ENCODE data around the gene GLRX5.

Gene GLRX5

DNA sequence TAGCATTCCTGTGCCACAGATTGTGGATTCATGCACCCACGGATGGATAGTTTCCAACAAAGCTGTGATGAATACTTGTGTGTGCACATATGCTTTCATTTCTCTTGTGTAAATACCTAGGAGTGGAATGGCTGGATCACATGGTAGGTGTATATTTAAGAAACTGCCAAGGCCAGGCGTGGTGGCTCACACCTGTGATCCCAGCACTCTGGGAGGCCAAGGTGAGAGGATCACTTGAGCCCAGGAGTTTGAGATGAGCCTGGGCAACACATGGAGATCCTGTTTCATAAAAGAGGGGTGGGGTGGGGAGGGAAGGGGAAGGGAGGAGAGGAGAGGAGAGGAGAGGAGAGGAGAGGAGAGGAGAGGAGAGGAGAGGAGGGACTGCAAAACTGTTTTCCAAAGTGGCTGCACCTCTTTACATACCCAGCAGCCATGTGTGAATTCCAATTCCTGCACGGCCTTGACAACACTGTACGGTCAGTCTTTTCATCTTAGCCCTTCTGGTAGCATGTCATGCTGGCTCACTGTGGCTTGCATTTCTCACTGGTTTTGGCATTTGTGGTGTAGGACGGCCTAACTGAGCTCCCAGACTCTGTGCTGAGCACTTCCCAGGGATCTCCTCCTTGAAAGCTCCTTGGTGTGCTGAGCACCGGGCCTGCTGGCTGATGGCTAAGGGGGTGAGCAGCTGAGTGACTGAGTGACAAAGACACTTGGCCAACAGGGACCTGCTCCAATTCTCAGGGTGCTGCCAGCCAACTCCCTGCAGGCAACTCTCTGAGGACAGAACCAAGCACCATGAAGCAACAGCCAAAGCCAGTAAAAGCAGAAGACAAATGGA, 46.3 kb upstream of the GLRX5 start:
- no peak overlapping the region for H3K4me3 ChIP-seq (ENCODE audit: low read depth, low read length)
- H3K4me2 ChIP-seq (ENCODE audit: low read length), result no peak overlapping the region
- no peaks in the 10 kb centered on the region for H3K79me2 ChIP-seq (ENCODE audit: control insufficient read depth, insufficient read depth, low read length, poor library complexity)
- no peak overlapping the region for H2BK120ac ChIP-seq (ENCODE audit: insufficient read depth, low read length, poor library complexity)
- H3K27me3 ChIP-seq (ENCODE audit: insufficient read depth, low read length), result no peaks in the 10 kb centered on the region
- H3K27ac ChIP-seq (ENCODE audit: low read depth, low read length), result no peak overlapping the region
- H3K18ac ChIP-seq (ENCODE audit: low read length), result no peak overlapping the region
- DNase-seq, result peak in 1 of 2 donors; percentile 44
- H3K4me1 ChIP-seq (ENCODE audit: control insufficient read depth in 1 of 2, insufficient read depth in 2 of 2, low read length in 2 of 2), result peaks cover 6 to 7% of the 10 kb centered on the region in 2 experiments
- no peak overlapping the region for H4K12ac ChIP-seq (ENCODE audit: low read depth, low read length)
- H4K91ac ChIP-seq (ENCODE audit: low read depth, low read length), result no peak overlapping the region
- no peak overlapping the region for H2BK5ac ChIP-seq (ENCODE audit: low read depth, low read length, poor library complexity)
- H3K4ac ChIP-seq (ENCODE audit: low read depth, low read length), result no peak overlapping the region
- peak overlapping the region; percentile 73 for H3K23ac ChIP-seq (ENCODE audit: low read length)
- no peaks in the 10 kb centered on the region for H3K79me1 ChIP-seq (ENCODE audit: low read length)
- no peak overlapping the region for H4K8ac ChIP-seq (ENCODE audit: low read depth, low read length)
- H3K9ac ChIP-seq (ENCODE audit: low read length), result no peak overlapping the region
- no peak overlapping the region for H2AFZ ChIP-seq (ENCODE audit: insufficient read depth, low read length, poor library complexity)
- no peak overlapping the region for H3K14ac ChIP-seq (ENCODE audit: low read length)
- no peak overlapping the region for H2AK5ac ChIP-seq (ENCODE audit: low read length)
- H3K36me3 ChIP-seq (ENCODE audit: control insufficient read depth in 1 of 2, insufficient read depth in 2 of 2, low read length in 2 of 2), result no peaks in the 10 kb centered on the region
- WGBS (ENCODE audit: extremely low coverage, insufficient coverage, insufficient read length), result no CpG with 5 or more reads among the region's 6 CpGs
- H3K9me3 ChIP-seq (ENCODE audit: insufficient read depth, low read depth, low read length), result peaks cover 1% of the 10 kb centered on the region
- H2BK12ac ChIP-seq (ENCODE audit: low read length), result no peak overlapping the region

- H3K79me1 ChIP-seq (ENCODE audit: low read length), result no peaks in the 10 kb centered on the region
- no peak for DNase-seq
- H3K9me3 ChIP-seq (ENCODE audit: insufficient read depth, low read depth, low read length), result peaks cover 1% of the 10 kb centered on the region
- no peak overlapping the region for H2BK120ac ChIP-seq (ENCODE audit: insufficient read depth, low read length, poor library complexity)
- H3K14ac ChIP-seq (ENCODE audit: low read length), result no peak overlapping the region
- H4K91ac ChIP-seq (ENCODE audit: low read depth, low read length), result no peak overlapping the region
- H3K18ac ChIP-seq (ENCODE audit: low read length), result no peak overlapping the region
- H2AK5ac ChIP-seq (ENCODE audit: low read length), result no peak overlapping the region
- no peaks in the 10 kb centered on the region for H3K79me2 ChIP-seq (ENCODE audit: control insufficient read depth, insufficient read depth, low read length, poor library complexity)
- H3K27ac ChIP-seq (ENCODE audit: low read depth, low read length), result no peak overlapping the region
- H3K36me3 ChIP-seq (ENCODE audit: control insufficient read depth in 1 of 2, insufficient read depth in 2 of 2, low read length in 2 of 2), result no peaks in the 10 kb centered on the region
- H2BK5ac ChIP-seq (ENCODE audit: low read depth, low read length, poor library complexity), result no peak overlapping the region
- no peak overlapping the region for H3K4me2 ChIP-seq (ENCODE audit: low read length)
- H3K4ac ChIP-seq (ENCODE audit: low read depth, low read length), result no peak overlapping the region
- H3K4me1 ChIP-seq (ENCODE audit: control insufficient read depth in 1 of 2, insufficient read depth in 2 of 2, low read length in 2 of 2), result peaks cover 0 to 5% of the 10 kb centered on the region in 2 experiments
- no peak overlapping the region for H3K9ac ChIP-seq (ENCODE audit: low read length)
- H3K27me3 ChIP-seq (ENCODE audit: insufficient read depth, low read length), result no peaks in the 10 kb centered on the region
- no peak overlapping the region for H4K12ac ChIP-seq (ENCODE audit: low read depth, low read length)
- H3K4me3 ChIP-seq (ENCODE audit: low read depth, low read length), result no peak overlapping the region
- no peak overlapping the region for H2AFZ ChIP-seq (ENCODE audit: insufficient read depth, low read length, poor library complexity)
- no CpG with 5 or more reads among the region's 9 CpGs for WGBS (ENCODE audit: extremely low coverage, insufficient coverage, insufficient read length)
- H4K8ac ChIP-seq (ENCODE audit: low read depth, low read length), result no peak overlapping the region
- no peak overlapping the region for H3K23ac ChIP-seq (ENCODE audit: low read length)
- H2BK12ac ChIP-seq (ENCODE audit: low read length), result no peak overlapping the region
Measured at GRCh38 chr14:95489214-95490137, 45.4 kb upstream of the GLRX5 start.

- Histone ChIP-seq H3K23ac (ENCODE audit: low read length) (no peak overlapping the region), H3K4ac (ENCODE audit: low read depth, low read length) (no peak overlapping the region), H3K79me1 (ENCODE audit: low read length) (no peaks in the 10 kb centered on the region), H4K8ac (ENCODE audit: low read depth, low read length) (no peak overlapping the region), H3K27me3 (ENCODE audit: insufficient read depth, low read length) (no peaks in the 10 kb centered on the region), H3K4me1 (ENCODE audit: control insufficient read depth in 1 of 2, insufficient read depth in 2 of 2, low read length in 2 of 2) (peaks cover 0 to 4% of the 10 kb centered on the region in 2 experiments), H2AK5ac (ENCODE audit: low read length) (no peak overlapping the region), H3K18ac (ENCODE audit: low read length) (no peak overlapping the region), H3K36me3 (ENCODE audit: control insufficient read depth in 1 of 2, insufficient read depth in 2 of 2, low read length in 2 of 2) (no peaks in the 10 kb centered on the region), H3K4me2 (ENCODE audit: low read length) (no peak overlapping the region), H3K4me3 (ENCODE audit: low read depth, low read length) (no peak overlapping the region), H3K14ac (ENCODE audit: low read length) (no peak overlapping the region), H2BK12ac (ENCODE audit: low read length) (no peak overlapping the region), H3K9me3 (ENCODE audit: insufficient read depth, low read depth, low read length) (peaks cover 1% of the 10 kb centered on the region), H3K27ac (ENCODE audit: low read depth, low read length) (no peak overlapping the region), H2BK120ac (ENCODE audit: insufficient read depth, low read length, poor library complexity) (no peak overlapping the region), H2BK5ac (ENCODE audit: low read depth, low read length, poor library complexity) (no peak overlapping the region), H2AFZ (ENCODE audit: insufficient read depth, low read length, poor library complexity) (no peak overlapping the region), H3K79me2 (ENCODE audit: control insufficient read depth, insufficient read depth, low read length, poor library complexity) (no peaks in the 10 kb centered on the region), H4K12ac (ENCODE audit: low read depth, low read length) (no peak overlapping the region), H4K91ac (ENCODE audit: low read depth, low read length) (no peak overlapping the region), H3K9ac (ENCODE audit: low read length) (no peak overlapping the region)
- WGBS (ENCODE audit: extremely low coverage, insufficient coverage, insufficient read length), result no CpG with 5 or more reads among the region's 5 CpGs
- no peak for DNase-seq
Measured at GRCh38 chr14:95490138-95490509, 44.7 kb upstream of the GLRX5 start.

DNA sequence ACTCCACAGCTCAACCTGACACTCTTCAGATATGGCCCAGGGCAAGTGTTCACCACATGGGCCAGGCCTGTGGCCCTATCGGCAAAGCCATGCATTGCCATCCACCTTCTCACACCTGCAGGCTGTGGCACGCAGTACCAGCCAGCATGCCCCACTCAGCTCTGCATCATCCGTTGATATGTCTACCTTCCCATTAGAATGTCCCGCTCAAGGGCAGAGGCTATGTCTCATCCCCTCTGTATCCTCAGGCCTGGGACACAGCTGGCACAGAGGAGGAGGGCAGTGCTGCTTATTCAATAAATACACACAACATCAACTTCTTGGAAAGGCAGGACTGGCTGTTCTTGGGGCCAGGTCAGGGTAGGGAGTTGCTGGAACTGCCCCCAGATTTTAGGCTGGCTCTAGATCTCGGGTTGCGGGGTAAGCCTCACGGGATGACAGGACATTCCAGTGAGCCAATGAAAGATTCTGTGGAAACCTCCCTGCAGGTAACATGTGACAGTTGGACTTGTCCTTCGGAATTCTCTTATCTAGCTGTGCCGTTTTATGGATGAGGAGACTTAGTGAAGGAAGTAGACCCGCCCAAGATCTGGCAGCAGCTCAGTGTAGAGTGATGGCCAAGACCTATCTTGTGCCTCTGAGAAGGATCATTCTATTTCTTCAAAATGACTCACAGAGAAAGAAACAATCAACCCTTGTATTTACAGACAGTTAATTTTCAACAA, 44.0 kb upstream of the GLRX5 start:
- whole genome bisulfite sequencing (ENCODE audit: extremely low coverage, insufficient coverage, insufficient read length), result no CpG with 5 or more reads among the region's 10 CpGs
- no peak overlapping the region for H4K12ac ChIP-seq (ENCODE audit: low read depth, low read length)
- H3K4me3 ChIP-seq (ENCODE audit: low read depth, low read length), result no peak overlapping the region
- H3K14ac ChIP-seq (ENCODE audit: low read length), result no peak overlapping the region
- H3K18ac ChIP-seq (ENCODE audit: low read length), result no peak overlapping the region
- H4K91ac ChIP-seq (ENCODE audit: low read depth, low read length), result no peak overlapping the region
- peaks cover 0 to 1% of the 10 kb centered on the region in 2 experiments for H3K4me1 ChIP-seq (ENCODE audit: control insufficient read depth in 1 of 2, insufficient read depth in 2 of 2, low read length in 2 of 2)
- H3K4me2 ChIP-seq (ENCODE audit: low read length), result no peak overlapping the region
- H2BK5ac ChIP-seq (ENCODE audit: low read depth, low read length, poor library complexity), result no peak overlapping the region
- no peak overlapping the region for H4K8ac ChIP-seq (ENCODE audit: low read depth, low read length)
- peak overlapping the region; percentile 5 for H3K23ac ChIP-seq (ENCODE audit: low read length)
- no peak overlapping the region for H2AFZ ChIP-seq (ENCODE audit: insufficient read depth, low read length, poor library complexity)
- no peaks in the 10 kb centered on the region for H3K36me3 ChIP-seq (ENCODE audit: control insufficient read depth in 1 of 2, insufficient read depth in 2 of 2, low read length in 2 of 2)
- no peaks in the 10 kb centered on the region for H3K79me1 ChIP-seq (ENCODE audit: low read length)
- H2BK12ac ChIP-seq (ENCODE audit: low read length), result no peak overlapping the region
- H3K4ac ChIP-seq (ENCODE audit: low read depth, low read length), result no peak overlapping the region
- H3K9ac ChIP-seq (ENCODE audit: low read length), result no peak overlapping the region
- no peaks in the 10 kb centered on the region for H3K79me2 ChIP-seq (ENCODE audit: control insufficient read depth, insufficient read depth, low read length, poor library complexity)
- H3K9me3 ChIP-seq (ENCODE audit: insufficient read depth, low read depth, low read length), result peaks cover 1% of the 10 kb centered on the region
- no peaks in the 10 kb centered on the region for H3K27me3 ChIP-seq (ENCODE audit: insufficient read depth, low read length)
- no peak overlapping the region for H3K27ac ChIP-seq (ENCODE audit: low read depth, low read length)
- H2AK5ac ChIP-seq (ENCODE audit: low read length), result no peak overlapping the region
- no peak overlapping the region for H2BK120ac ChIP-seq (ENCODE audit: insufficient read depth, low read length, poor library complexity)
- no peak for DNase-seq
